Measurements from ENCODE around the gene CCNA2.

GRCh38 chr4:121818215-121818614 is 5.5 kb downstream of the CCNA2 start:
- TF ChIP-seq CTCF (IDR thresholded peaks at IDR 0.05; ENCODE audit: low read length) (no peak), EZH2 (IDR thresholded peaks at IDR 0.05; ENCODE audit: borderline replicate concordance, low read length) (no peak)
